ENCODE results near the gene BTNL3.

Gene BTNL3, protein sequence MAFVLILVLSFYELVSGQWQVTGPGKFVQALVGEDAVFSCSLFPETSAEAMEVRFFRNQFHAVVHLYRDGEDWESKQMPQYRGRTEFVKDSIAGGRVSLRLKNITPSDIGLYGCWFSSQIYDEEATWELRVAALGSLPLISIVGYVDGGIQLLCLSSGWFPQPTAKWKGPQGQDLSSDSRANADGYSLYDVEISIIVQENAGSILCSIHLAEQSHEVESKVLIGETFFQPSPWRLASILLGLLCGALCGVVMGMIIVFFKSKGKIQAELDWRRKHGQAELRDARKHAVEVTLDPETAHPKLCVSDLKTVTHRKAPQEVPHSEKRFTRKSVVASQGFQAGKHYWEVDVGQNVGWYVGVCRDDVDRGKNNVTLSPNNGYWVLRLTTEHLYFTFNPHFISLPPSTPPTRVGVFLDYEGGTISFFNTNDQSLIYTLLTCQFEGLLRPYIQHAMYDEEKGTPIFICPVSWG

DNA sequence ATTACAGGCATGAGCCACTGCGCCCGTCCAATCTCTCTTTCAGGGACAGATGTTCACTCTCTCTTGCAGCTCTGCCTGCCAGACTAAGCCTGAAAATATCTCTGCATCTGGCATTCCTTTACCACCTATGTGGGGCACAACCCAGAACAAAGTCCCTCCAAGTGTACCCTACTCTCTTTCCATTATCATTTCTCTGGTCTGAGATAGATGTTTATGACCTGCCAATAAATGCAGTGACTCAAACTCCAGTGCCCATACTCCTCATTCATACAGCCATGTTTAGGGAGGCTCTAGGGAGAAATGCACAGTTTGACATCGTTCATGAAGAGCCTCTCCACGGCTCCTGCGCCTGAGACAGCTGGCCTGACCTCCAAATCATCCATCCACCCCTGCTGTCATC, at the start of gene BTNL3:
Gene BTNL3 (plus strand): TSS at position 255 of the 400 bp plus-strand sequence. CDS start 183 bp downstream, outside the sequence.
- DNase-seq (ENCODE audit: low read depth, low spot score) = no peak
- in situ Hi-C loops (cut with HindIII; ENCODE audit: low sequenced_read_pairs) = no loop called here
- TF ChIP-seq, protein P1, sequence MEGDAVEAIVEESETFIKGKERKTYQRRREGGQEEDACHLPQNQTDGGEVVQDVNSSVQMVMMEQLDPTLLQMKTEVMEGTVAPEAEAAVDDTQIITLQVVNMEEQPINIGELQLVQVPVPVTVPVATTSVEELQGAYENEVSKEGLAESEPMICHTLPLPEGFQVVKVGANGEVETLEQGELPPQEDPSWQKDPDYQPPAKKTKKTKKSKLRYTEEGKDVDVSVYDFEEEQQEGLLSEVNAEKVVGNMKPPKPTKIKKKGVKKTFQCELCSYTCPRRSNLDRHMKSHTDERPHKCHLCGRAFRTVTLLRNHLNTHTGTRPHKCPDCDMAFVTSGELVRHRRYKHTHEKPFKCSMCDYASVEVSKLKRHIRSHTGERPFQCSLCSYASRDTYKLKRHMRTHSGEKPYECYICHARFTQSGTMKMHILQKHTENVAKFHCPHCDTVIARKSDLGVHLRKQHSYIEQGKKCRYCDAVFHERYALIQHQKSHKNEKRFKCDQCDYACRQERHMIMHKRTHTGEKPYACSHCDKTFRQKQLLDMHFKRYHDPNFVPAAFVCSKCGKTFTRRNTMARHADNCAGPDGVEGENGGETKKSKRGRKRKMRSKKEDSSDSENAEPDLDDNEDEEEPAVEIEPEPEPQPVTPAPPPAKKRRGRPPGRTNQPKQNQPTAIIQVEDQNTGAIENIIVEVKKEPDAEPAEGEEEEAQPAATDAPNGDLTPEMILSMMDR (IDR thresholded peaks at IDR 0.05; ENCODE audit: low read depth, low read length) = no peak

DNA sequence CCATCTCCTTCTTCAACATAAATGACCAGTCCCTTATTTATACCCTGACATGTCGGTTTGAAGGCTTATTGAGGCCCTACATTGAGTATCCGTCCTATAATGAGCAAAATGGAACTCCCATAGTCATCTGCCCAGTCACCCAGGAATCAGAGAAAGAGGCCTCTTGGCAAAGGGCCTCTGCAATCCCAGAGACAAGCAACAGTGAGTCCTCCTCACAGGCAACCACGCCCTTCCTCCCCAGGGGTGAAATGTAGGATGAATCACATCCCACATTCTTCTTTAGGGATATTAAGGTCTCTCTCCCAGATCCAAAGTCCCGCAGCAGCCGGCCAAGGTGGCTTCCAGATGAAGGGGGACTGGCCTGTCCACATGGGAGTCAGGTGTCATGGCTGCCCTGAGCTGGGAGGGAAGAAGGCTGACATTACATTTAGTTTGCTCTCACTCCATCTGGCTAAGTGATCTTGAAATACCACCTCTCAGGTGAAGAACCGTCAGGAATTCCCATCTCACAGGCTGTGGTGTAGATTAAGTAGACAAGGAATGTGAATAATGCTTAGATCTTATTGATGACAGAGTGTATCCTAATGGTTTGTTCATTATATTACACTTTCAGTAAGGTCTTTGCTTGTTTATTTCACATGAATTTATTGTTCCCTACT, 38.2 kb upstream of the BTNL3 start:
- TF ChIP-seq, protein P1 (IDR thresholded peaks at IDR 0.05; ENCODE audit: low read depth, low read length) = no peak
- no peak overlapping the region for H3K4me3 ChIP-seq (ENCODE audit: low read depth, low read length)
- DNase-seq (ENCODE audit: low read depth, low spot score) = no peak
- in situ Hi-C loops (cut with HindIII; ENCODE audit: low sequenced_read_pairs) = no loop called here

More for the DNA sequence above, at the start of gene BTNL3:
- no peak within 1 kb of the TSS for H3K4me3 ChIP-seq (ENCODE audit: low read depth, low read length)

DNA sequence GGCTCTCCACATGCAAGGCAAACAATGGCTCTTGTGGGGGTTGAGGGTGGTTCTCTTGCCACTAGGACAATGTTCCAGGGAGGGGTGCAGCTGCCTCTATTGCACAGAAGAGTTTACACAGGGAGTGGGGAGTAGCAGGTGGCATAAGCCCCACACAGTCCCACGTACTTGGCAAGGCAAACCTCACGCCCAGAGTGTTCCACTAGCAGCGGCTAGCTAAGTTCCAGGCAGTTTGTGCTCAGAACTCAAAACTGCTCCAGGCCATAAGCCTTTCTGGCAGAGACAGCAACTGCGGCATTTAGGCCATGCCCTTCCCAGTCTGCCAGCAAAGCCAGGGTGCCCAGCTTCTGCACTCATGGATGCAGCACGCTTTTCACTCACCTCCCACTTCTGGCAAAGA, 29.0 kb upstream of the BTNL3 start:
- in situ Hi-C loops (cut with HindIII; ENCODE audit: low sequenced_read_pairs) = no loop called here
- TF ChIP-seq, protein P1 (IDR thresholded peaks at IDR 0.05; ENCODE audit: low read depth, low read length) = no peak
- DNase-seq (ENCODE audit: low read depth, low spot score) = no peak
- H3K4me3 ChIP-seq (ENCODE audit: low read depth, low read length) = no peak overlapping the region

DNA sequence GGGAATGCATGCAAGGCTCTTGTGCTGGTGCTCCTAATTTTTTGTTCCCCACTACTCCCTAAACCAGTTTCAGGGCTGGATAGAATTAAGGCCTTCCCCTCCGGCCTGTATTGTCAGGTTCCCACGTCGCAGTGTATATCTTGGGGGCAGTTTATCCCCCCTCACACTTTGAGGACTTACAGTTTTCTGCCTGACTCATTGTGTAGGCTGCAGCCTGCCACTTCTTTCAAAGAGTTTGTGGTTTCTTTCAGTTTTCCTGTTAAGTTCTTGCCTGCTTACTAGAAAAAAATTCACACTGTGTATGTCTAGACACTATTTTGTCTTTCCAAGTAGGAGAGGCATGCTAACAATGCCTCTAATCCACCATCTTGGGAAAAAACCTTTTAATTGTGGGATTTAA, 28.4 kb upstream of the BTNL3 start:
- TF ChIP-seq, protein P1 (IDR thresholded peaks at IDR 0.05; ENCODE audit: low read depth, low read length) = no peak
- in situ Hi-C loops (cut with HindIII; ENCODE audit: low sequenced_read_pairs) = no loop called here
- no peak for DNase-seq (ENCODE audit: low read depth, low spot score)
- H3K4me3 ChIP-seq (ENCODE audit: low read depth, low read length) = no peak overlapping the region

DNA sequence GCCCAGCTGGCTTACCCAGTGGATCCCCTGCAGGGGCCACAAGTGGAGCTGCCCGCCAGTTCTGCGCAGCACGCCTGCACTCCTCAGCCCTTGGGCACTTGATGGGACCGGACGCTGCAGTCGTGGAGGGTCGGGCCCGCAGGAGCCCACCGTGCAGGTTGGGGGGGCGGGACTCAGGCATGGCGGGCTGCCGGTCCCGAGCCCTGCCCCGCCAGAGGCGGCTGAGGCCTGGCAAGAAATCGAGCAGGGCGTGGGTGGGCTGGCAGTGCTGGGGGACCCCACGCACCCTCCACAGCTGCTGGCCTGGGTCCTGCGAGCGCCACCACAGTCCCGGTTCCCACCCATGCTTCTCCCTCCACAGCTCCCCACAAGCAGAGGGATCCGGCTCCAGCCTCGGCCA, 19.2 kb upstream of the BTNL3 start:
- TF ChIP-seq, protein P1 (IDR thresholded peaks at IDR 0.05; ENCODE audit: low read depth, low read length) = no peak
- in situ Hi-C loops (cut with HindIII; ENCODE audit: low sequenced_read_pairs) = no loop called here
- no peak overlapping the region for H3K4me3 ChIP-seq (ENCODE audit: low read depth, low read length)
- no peak for DNase-seq (ENCODE audit: low read depth, low spot score)

DNA sequence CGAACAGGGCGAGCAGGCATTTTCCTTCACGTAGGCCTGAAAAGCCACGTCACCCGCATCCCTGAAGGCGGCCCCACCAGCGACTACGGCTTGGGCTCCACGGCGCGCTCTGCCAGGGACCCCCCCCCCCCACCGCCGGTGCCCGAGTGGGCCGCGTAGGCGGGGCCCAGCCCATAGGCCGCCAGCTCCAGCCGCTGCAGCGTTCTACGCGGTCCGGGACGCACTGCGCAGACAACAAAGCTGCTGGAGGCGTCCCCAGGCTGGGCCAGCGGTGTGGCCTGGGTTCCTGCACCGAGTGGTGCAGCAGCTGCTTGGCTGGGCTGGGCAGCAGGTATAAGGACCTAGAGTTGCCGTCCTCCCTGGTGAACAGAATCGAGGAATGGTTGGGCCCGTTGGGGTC, 18.3 kb upstream of the BTNL3 start:
- no peak for DNase-seq (ENCODE audit: low read depth, low spot score)
- TF ChIP-seq, protein P1 (IDR thresholded peaks at IDR 0.05; ENCODE audit: low read depth, low read length) = no peak
- H3K4me3 ChIP-seq (ENCODE audit: low read depth, low read length) = no peak overlapping the region
- in situ Hi-C loops (cut with HindIII; ENCODE audit: low sequenced_read_pairs) = no loop called here

Measured in astrocyte of the spinal cord (primary cell).